Thyroid gland (tissue), 4 donors: Measurements from ENCODE around the gene MYLK.

Experiments used
- POLR2A ChIP-seq, 2 donors: fragments of 450-650 bp; IDR thresholded peaks; one replicate each; pipeline ENCODE4 v1.6.1; 2017; ENCODE audit warnings: antibody characterized with exemption in 2 of 2, mild to moderate bottlenecking in 2 of 2, moderate library complexity in 1 of 2
- TF ChIP-seq, protein P1 (sequence below), 6 experiments: fragments of 200-600 bp in 3 of 6; fragments of 450-650 bp in 3 of 6; sonication (generic) in 3 of 6; IDR thresholded peaks; one replicate each; pipeline ENCODE4 v1.5.1; 2016 to 2019; ENCODE audit warnings: antibody characterized with exemption in 6 of 6, mild to moderate bottlenecking in 2 of 6, inconsistent platforms in 1 of 6, moderate library complexity in 1 of 6

DNA sequence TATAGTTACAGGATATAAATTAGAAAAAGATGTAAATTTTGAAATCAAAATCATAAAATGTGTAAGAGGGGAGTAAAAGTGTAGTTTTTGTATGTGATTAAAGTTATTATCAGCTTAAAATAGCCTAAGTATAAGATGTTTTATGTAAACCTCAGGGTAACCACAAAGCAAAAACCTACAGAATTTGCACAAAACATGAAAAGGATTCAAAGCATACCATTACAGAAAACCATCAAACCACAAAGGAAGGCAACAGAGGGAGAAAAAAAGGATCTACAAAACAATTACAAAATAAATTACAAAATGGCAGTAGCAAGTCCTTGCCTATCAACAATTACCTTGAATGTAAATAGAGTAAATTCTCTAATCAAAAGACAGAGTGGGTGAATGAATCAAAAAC lies 36.7 kb upstream of the MYLK start:
- TF ChIP-seq POLR2A (IDR thresholded peaks at IDR 0.05) = no peak
- TF ChIP-seq, protein P1, sequence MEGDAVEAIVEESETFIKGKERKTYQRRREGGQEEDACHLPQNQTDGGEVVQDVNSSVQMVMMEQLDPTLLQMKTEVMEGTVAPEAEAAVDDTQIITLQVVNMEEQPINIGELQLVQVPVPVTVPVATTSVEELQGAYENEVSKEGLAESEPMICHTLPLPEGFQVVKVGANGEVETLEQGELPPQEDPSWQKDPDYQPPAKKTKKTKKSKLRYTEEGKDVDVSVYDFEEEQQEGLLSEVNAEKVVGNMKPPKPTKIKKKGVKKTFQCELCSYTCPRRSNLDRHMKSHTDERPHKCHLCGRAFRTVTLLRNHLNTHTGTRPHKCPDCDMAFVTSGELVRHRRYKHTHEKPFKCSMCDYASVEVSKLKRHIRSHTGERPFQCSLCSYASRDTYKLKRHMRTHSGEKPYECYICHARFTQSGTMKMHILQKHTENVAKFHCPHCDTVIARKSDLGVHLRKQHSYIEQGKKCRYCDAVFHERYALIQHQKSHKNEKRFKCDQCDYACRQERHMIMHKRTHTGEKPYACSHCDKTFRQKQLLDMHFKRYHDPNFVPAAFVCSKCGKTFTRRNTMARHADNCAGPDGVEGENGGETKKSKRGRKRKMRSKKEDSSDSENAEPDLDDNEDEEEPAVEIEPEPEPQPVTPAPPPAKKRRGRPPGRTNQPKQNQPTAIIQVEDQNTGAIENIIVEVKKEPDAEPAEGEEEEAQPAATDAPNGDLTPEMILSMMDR (IDR thresholded peaks at IDR 0.05) = no peak
